ENCODE results near the gene XRRA1.
A peak's percentile ranks its signal among the peaks of the same experiment; 100 is the strongest.

The XRRA1 gene

GRCh38 chr11:74951226-74951625 lies 2.3 kb upstream of the XRRA1 start:
- DNase-seq (ENCODE audit: low spot score): no peak

DNA sequence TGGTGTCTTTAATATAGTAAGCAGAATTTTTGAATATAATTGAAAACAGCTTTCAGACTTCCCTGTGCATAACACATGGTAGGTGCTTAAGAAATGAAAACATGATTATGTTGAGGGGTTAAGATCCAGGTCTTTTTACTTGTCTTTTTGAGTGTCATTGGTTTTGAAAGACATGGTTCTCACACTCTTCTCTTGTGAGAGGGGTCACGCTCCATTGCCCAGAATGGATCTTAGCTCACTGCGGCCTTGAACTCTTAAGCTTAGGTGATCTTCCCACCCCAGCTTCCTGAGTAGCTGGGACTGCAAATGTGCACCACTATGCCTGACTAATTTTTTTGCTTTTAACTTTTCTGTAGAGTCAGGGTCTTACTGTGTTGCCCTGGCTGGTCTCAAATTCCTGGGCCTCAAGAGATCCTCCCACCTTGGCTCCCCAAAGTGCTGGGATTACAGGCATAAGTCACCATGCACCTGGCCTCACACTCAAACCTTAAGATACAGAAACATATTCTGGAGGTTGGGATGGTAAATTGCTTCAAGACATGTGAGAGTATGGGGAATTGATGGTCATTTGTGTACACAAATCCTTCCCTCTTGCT lies 1.6 kb upstream of the XRRA1 start:
- no peak for DNase-seq (ENCODE audit: low spot score)

DNA sequence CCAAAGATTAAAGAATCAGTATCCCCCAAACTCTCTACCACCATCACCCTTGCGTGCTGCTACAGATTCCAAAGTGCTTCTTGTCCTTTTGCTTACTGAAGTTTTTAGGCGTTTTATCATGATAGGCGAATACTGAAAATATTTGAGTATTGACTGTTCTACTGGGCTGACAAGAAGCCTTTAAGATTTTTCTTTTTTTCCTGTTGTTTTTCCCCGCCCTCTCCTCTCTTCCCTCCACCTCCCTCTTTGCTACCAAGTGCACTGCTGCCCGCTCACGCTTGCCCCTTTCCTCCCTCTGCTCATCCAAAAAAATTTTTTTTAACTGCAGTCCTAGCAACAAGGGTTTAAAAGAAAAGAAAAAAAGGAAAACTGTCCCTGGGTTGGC lies 854 bp upstream of the XRRA1 start:
- DNase-seq (ENCODE audit: low spot score): no peak

DNA sequence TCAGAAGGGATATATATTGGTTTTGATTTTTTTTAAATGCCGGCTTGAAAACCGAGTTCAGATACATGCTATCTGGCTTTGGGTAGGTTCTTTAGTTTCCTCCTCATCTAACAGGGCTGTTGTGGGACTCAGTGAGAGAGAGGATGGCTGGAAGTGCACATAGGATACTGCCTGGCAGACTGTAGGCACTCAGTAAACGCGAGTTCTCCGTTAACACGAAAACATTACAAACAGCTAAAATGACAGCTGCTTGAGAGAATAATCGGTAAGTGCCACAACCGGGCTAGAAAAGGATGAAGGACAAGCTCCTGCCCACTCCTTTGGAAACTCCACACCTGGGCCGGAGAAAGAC lies 369 bp downstream of the XRRA1 start:
- no peak for DNase-seq (ENCODE audit: low spot score)

- no peak for DNase-seq (ENCODE audit: low spot score)
Observed at GRCh38 chr11:74942073-74942759, 6.7 kb downstream of the XRRA1 start.

DNA sequence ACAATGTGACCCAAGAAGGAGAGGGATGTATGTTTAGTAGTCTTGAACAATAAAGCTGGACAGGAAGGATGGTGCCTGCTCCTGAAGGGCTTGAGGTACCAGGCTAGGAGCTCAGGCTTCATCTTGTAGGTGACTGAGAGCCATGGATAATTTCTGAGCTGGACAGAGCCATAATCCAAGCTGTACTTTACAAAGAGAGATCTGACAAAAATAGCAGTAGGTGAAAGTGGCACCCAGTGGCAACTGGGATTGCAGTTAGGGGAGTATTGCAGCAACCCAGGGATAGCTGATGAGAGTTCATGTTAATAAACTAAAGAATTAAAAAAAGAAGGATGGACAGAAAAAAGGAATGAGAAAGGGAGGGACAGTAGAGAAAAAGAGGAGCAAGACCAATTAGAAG lies 7.4 kb downstream of the XRRA1 start:
- no peak for DNase-seq (ENCODE audit: low spot score)

DNA sequence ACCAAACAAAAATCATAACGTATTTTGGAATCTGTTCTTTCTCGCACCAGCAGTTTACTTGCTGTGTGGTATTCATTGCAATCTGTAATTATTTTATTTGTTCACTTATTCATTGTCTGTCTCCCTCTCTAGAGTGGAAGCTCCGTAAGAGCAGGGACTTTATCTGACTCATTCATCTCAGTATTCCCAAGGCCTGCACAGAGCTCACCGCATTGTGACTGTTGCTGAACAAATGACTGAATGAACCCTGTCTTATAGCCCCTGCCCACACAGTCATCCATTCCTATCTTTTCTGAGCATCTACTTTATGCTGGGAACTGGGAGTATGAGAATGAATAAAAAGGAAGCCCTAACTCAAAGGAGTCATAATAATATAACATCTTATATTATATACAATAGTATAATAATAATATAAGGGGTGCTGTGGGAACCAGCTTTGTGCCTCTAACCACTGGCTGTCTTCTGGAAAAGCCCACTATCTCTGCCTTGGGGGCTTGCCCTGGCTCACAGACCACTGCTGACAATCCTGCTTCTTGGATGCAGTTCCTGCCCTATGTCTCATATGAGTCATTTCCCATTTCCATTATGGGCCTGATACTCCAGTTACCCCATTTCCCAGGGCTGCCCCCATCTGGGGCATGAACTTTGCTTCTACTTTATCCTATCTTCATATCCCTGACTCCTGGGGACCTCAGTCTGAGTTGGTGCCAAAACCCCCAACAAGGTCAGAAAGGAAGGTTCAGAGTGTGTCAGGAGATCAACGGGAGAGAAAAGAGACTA lies 11.0 kb downstream of the XRRA1 start:
- DNase-seq (ENCODE audit: low spot score): no peak

- DNase-seq (ENCODE audit: low spot score): no peak
Observed at GRCh38 chr11:74936976-74937375, 11.9 kb downstream of the XRRA1 start.

GRCh38 chr11:74936087-74936486 lies 12.8 kb downstream of the XRRA1 start:
- no peak for DNase-seq (ENCODE audit: low spot score)

DNA sequence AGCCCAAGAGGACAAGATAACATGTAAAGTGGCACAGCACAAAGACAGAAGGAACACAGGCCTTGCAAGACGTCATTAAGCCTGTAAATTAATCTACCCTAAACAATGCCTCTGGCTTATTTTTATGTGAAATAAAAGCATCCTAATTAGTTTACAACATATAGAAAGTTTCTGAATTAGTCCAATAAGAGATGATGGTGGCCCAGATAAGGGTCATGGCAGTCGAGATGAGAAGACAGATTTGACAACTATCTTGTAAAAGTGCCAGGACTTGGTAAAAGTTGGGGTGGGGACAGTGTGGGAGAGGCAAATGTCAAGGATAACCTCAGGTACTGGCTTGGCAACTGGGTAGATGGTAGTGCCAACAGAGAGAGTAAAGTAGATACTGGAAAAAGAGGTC lies 13.6 kb downstream of the XRRA1 start:
- no peak for DNase-seq (ENCODE audit: low spot score)

GRCh38 chr11:74933765-74934164 lies 15.1 kb downstream of the XRRA1 start:
- DNase-seq (ENCODE audit: low spot score): no peak

DNA sequence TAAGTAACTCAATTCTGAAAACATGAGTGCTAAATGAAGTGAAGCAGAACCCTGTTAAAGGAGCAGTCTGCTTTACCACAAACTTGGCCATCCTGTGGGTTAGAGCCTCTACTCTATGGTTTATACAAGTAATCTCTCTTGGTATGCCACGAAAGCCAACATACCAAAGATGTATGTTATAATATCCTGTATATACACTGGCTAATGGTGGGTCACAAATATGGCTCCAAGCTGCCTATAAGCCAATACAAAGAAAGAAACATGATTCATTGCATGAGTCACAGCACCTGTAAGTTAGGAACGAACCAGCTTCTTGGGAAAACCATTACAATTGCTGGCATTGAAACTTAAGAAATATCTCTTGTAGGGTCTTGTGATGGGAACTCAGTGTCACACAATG lies 16.1 kb downstream of the XRRA1 start:
- DNase-seq (ENCODE audit: low spot score): no peak

GRCh38 chr11:74932169-74932568 lies 16.7 kb downstream of the XRRA1 start:
- no peak for DNase-seq (ENCODE audit: low spot score)

DNA sequence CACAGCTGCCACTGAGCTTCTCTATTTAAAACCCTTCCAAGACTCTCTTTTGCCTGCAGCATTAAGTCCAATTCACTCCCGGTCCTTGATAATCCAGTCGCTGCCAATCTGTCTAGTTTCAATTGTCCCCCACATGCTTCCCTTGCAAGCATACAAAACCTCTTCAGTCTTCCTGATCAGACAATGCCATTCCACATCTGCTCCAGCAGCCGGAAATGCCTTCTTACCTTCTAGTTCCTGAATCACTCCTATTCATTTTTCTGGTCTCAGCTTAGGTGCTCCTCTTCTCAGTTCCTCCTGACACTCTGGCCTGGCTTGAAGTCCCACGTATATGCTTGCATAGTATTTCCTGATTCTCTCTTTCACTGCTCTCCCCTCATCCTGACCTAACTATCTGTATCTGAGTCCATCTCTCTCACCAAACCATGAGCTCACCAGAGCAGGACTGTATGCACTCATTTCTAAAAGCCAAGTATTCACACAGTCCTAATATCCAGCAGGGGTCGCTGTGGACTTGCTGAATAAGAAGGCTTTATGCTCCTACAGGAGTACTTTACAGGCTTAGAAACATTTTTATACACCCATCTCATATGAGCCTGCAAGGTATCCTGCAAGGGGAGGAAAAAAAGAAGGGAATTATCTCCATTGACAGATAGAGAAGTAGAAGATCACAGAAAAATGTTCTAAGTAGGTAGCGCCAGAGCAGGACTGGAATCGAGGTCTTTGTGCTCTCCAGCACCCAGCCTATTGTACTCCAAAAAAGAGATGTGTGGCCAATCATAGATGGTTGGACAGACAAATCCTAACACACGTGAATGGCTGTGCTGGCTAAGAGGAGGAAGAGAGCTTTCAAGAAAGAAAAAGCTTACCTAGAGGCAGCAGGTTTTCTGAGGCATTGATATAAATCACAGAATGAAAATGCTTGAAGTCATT lies 19.2 kb downstream of the XRRA1 start:
- DNase-seq (ENCODE audit: low spot score): peak; percentile 86

GRCh38 chr11:74927496-74927895 lies 21.4 kb downstream of the XRRA1 start:
- DNase-seq (ENCODE audit: low spot score): no peak

DNA sequence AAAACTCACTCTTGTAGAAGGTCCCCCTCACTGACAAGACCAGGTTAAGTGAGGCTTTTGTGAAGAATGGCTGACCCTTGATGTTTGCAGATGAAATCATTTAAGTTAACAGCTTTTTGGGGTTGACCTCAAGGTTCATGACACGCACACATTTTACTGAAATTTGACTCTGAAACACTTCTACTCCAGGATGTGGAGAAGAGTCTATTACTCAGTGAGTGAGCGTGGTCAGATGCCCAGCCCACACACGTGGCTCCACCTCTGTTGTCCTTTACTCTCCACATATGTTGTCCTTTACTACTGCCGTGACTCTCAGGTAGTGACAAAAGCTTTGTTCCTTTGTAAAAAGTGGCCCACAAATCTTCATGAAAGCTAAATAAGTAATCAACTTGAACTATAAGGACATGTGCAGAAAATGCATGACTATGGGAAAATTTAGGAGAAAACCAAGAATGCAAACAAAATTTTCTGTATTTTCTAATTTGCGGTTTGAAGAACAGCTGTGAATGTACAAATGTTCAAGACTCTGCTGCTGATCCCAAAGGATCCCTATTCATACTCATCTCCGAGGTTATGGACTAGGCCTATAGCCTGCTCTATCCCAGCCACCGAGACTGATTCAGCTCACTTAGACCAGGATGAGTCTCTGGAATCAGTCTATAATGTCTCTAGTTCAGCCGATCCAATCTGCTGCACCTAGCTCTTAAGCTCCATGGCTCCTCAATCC lies 22.4 kb downstream of the XRRA1 start:
- DNase-seq (ENCODE audit: low spot score): no peak

- DNase-seq (ENCODE audit: low spot score): no peak
Observed at GRCh38 chr11:74925281-74925680, 23.6 kb downstream of the XRRA1 start.

- no peak for DNase-seq (ENCODE audit: low spot score)
Observed at GRCh38 chr11:74923125-74923524, 25.8 kb downstream of the XRRA1 start.

DNA sequence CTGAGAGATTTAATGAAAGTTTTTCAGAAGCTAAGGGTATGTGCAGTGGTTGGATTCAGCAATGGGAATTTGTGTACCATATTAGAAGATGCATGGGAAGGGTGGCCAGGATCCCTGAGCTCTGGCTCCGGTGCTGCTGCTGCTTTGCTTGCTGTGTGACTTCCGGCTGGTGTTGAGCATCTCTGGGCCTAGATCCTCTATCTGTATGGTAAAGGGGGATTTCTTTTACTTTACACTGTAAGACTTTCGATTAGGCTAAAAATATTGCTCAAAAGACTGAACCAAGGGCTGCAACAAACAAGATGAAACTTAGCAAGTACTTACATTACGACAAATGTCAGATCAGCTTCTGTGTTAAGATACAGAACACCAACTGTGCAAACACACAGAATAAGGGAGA lies 39.1 kb downstream of the XRRA1 start:
- DNase-seq (ENCODE audit: low spot score): no peak

- no peak for DNase-seq (ENCODE audit: low spot score)
Observed at GRCh38 chr11:74909385-74909784, 39.5 kb downstream of the XRRA1 start.

GRCh38 chr11:74905326-74905725 lies 43.6 kb downstream of the XRRA1 start:
- no peak for DNase-seq (ENCODE audit: low spot score)

DNA sequence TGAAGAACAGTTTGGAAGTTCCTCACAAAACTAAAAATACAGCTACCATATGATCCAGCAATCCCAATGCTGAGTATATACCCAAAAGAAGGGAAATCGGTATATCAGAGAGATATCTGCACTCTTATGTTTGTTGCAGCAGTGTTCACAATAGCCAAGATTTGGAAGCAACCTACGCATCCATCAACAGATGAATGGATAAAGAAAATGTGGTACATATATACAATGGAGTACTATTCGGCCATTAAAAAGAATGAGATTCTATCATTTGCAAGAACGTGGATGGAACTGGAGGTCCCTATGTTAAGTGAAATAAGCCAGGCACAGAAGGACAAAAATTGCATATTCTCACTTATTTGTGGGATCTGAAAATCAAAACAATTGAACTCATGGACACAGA lies 46.5 kb downstream of the XRRA1 start:
- no peak for DNase-seq (ENCODE audit: low spot score)

Data from globus pallidus (tissue), 1 donor.